GM15510 (cell line): ENCODE data around the gene C5orf46.

ENCODE experiments used
- POLR2A ChIP-seq: IDR thresholded peaks from 3 replicates; pipeline ENCODE4 v1.6.1; 2011; ENCODE audit warnings: borderline replicate concordance; ENCODE audit not compliant: insufficient read length; ENCODE audit errors: extremely low read depth

The C5orf46 gene

GRCh38 chr5:147911427-147911826 lies 5.1 kb upstream of the C5orf46 start:
- TF ChIP-seq POLR2A = no peak

GRCh38 chr5:147904110-147904509 lies 2.2 kb downstream of the C5orf46 start:
- no peak for TF ChIP-seq POLR2A

- no peak for TF ChIP-seq POLR2A
These were observed 3.7 kb downstream of the C5orf46 start for GRCh38 chr5:147902609-147903115.

- no peak for TF ChIP-seq POLR2A
These were observed 4.7 kb downstream of the C5orf46 start for GRCh38 chr5:147901599-147902039.

GRCh38 chr5:147898875-147899401 lies 7.4 kb downstream of the C5orf46 start:
- no peak for TF ChIP-seq POLR2A

- no peak for TF ChIP-seq POLR2A
These were observed 10.5 kb downstream of the C5orf46 start for GRCh38 chr5:147895864-147896263.

GRCh38 chr5:147893820-147894219 lies 12.5 kb downstream of the C5orf46 start:
- no peak for TF ChIP-seq POLR2A

- TF ChIP-seq POLR2A = no peak
These were observed 13.5 kb downstream of the C5orf46 start for GRCh38 chr5:147892696-147893296.

GRCh38 chr5:147887930-147888329 lies 18.4 kb downstream of the C5orf46 start:
- TF ChIP-seq POLR2A = no peak

- no peak for TF ChIP-seq POLR2A
These were observed 19.2 kb downstream of the C5orf46 start for GRCh38 chr5:147887026-147887627.

- TF ChIP-seq POLR2A = no peak
These were observed 23.6 kb downstream of the C5orf46 start for GRCh38 chr5:147882586-147883313.

GRCh38 chr5:147880487-147880886 lies 25.9 kb downstream of the C5orf46 start:
- no peak for TF ChIP-seq POLR2A

- no peak for TF ChIP-seq POLR2A
These were observed 26.6 kb downstream of the C5orf46 start for GRCh38 chr5:147879784-147880183.

- TF ChIP-seq POLR2A = no peak
These were observed 28.1 kb downstream of the C5orf46 start, which contains the start of gene SCGB3A2 for GRCh38 chr5:147878066-147878759. Gene SCGB3A2 (plus strand): TSS chr5:147878711. CDS start chr5:147878804, 93 bp downstream.

- TF ChIP-seq POLR2A = no peak
These were observed 29.7 kb downstream of the C5orf46 start for GRCh38 chr5:147876626-147877025.
